Kidney (tissue), 14 donors: ENCODE results near the gene WIZ. TPM values are rescaled to one million over a fixed set of nuclear protein-coding genes. Genes with fewer than 3 reads are reported as not detected.

Experiments
- DNase-seq, 5 donors: peaks; one replicate each; pipeline ENCODE4 v3.0.0-alpha.2; 2013 to 2020
- FAIRE-seq: peaks from 2 replicates; lab custom pipeline; 2012; peaks lifted over from hg19 to GRCh38; lab: Jason Lieb, UNC
- H3K27ac ChIP-seq, 2 donors: one replicate each; pipeline ENCODE4 v1.7.0; 2013; ENCODE audit warnings: low read depth in 2 of 2, low read length in 2 of 2, inconsistent platforms in 1 of 2
- H3K27me3 ChIP-seq: one replicate; pipeline ENCODE4 v1.7.1; 2013; ENCODE audit warnings: low read length, inconsistent platforms; ENCODE audit not compliant: control insufficient read depth, insufficient read depth
- H3K36me3 ChIP-seq, 3 donors: one replicate each; pipeline versions ENCODE4 v1.7.0 to v1.7.1; 2013; ENCODE audit warnings: low read length in 3 of 3, control low read depth in 1 of 3, inconsistent platforms in 1 of 3; ENCODE audit not compliant: insufficient read depth in 3 of 3, control insufficient read depth in 2 of 3
- H3K4me1 ChIP-seq, 3 donors: one replicate each; pipeline versions ENCODE4 v1.7.0 to v1.7.1; 2013; ENCODE audit warnings: low read length in 3 of 3, inconsistent platforms in 1 of 3, low read depth in 1 of 3; ENCODE audit not compliant: control insufficient read depth in 2 of 3, insufficient read depth in 2 of 3
- H3K4me3 ChIP-seq, 3 donors: one replicate each; pipeline versions ENCODE4 v1.7.0 to v1.8.1; 2013; ENCODE audit warnings: low read length in 3 of 3, control low read depth in 1 of 3, inconsistent platforms in 1 of 3
- H3K9ac ChIP-seq, 3 donors: one replicate each; pipeline versions ENCODE4 v1.7.0 to v1.7.1; 2013; ENCODE audit warnings: low read length in 3 of 3, control low read depth in 1 of 3, inconsistent platforms in 1 of 3
- H3K9me3 ChIP-seq, 3 donors: one replicate each; pipeline versions ENCODE4 v1.7.0 to v1.7.1; 2013; ENCODE audit warnings: low read length in 3 of 3, control low read depth in 1 of 3, inconsistent platforms in 1 of 3; ENCODE audit not compliant: control insufficient read depth in 2 of 3, insufficient read depth in 1 of 3
- CTCF ChIP-seq: IDR thresholded peaks from 3 replicates; pipeline ENCODE4 v1.5.1; 2012; ENCODE audit warnings: mild to moderate bottlenecking, moderate library complexity, borderline replicate concordance; ENCODE audit not compliant: insufficient read depth; ENCODE audit errors: extremely low read depth
- intact Hi-C: fragments of 100-400 bp; cut with DNase I; formaldehyde crosslinking; loops from one replicate; pipeline ENCODE4 v1.11.1; 2022
- polyA plus RNA-seq: library from polyadenylated mRNA; stranded (reverse); fragments of 350-450 nt; fragmentation: Illumina TruSeq; extraction: RNeasy Lipid Tissue Mini Kit (QIAGEN cat#74804); gene quantifications from one replicate; pipeline ENCODE4 v1.2.3, GENCODE V29; 2014; ENCODE audit warnings: low read depth, low replicate concordance; ENCODE audit not compliant: insufficient read depth
- total RNA-seq: library from RNA; stranded (reverse); fragmentation: NEBNext Ultra II Directional; extraction: Animal tissue kit (Norgen Biotek cat#: 25700); gene quantifications from one replicate; pipeline ENCODE4 v1.2.1, GENCODE V29; 2021
- donor health status: control.
- donor health status: control.
- donor health status: control.
- donor health status: control.
- donor health status: control.
- donor health status: DM: yes; HTN: yes; CAD: no.
- donor health status: Normal renal cell carcinoma (clear cell type).

The WIZ gene
- total and polyA plus RNA-seq, 2 donors from 2014 or later = 15.4 to 37.1 TPM

DNA sequence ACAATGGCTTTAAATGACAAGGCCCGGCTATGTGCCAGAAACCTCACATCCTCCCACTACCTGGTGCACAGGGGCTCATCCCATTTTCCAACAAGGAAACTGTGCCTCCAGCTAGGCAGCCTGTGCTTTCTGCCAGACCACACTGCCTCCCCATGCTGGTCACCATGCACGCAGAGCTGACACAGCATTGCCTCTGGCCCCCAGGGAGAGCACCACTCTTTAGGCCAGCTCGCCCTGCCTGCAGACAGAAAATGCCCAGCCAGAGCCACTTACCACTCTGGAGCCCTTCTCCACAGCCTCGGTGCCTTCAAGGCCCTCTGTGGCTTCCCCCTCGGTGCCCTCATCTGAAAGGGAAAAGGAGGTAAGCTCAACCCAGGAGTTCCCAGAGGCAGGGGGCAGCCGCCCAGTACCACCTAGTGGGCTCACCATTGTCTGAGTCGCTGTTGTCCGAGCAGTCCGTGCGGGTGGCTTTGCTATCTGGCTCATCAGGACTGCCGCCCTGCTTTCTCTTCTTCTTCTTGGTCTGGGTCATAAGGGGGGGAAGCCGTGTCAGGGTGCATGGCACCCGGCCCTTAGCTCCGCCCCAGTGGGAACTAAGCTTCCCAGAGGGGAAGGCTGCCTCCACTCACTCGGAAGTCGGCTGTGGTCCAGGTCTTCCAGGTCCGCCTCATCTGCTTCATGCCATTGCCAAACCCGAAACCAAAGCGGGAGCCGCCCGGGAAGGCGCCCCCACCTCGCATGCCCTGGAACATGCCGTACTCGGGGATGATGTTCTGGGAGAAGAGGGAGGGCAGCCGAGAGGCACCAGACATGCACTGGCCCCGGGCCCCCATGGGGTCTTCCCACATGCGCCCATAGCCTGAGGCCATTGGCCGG, 49.0 kb downstream of the WIZ start:
- no peak for TF ChIP-seq CTCF
- FAIRE-seq = no peak

GRCh38 chr19:15399635-15400034, 50.1 kb downstream of the WIZ start:
- peaks cover 9 to 66% (median 38%) of the 10 kb centered on the region in 3 donors for H3K36me3 ChIP-seq
- no peak overlapping the region for H3K9ac ChIP-seq
- intact Hi-C loops = no loop called here
- no peak for FAIRE-seq
- no peaks in the 10 kb centered on the region for H3K9me3 ChIP-seq
- no peak for DNase-seq
- no peak overlapping the region for H3K4me3 ChIP-seq
- TF ChIP-seq CTCF = no peak
- peaks cover 0 to 10% (median 9%) of the 10 kb centered on the region in 3 donors for H3K4me1 ChIP-seq
- no peak overlapping the region for H3K27ac ChIP-seq
- H3K27me3 ChIP-seq = no peaks in the 10 kb centered on the region

More for the DNA sequence above, 49.0 kb downstream of the WIZ start:
- Histone ChIP-seq H3K9me3 (no peaks in the 10 kb centered on the region), H3K4me1 (peaks cover 0 to 15% (median 15%) of the 10 kb centered on the region in 3 donors), H3K4me3 (no peak overlapping the region), H3K36me3 (peaks cover 9 to 66% (median 40%) of the 10 kb centered on the region in 3 donors), H3K27me3 (no peaks in the 10 kb centered on the region), H3K9ac (no peak overlapping the region), H3K27ac (no peak overlapping the region)
- DNase-seq = no peak
- intact Hi-C loops = no loop called here

DNA sequence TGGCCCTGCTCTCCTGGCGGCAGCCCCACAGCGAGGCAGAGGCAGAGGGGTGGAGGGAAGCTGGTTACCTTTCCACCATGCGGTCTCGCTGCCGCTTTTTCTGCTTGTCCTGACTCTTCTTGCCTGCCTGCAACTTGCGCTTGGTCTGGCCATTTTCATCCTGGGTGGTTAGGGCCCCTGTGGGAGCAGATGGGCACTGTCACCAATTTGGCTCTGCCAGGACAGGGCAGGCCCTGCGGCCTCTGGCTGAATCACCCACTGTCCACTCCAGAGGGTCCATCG, 50.6 kb downstream of the WIZ start:
- H3K9me3 ChIP-seq = no peaks in the 10 kb centered on the region
- H3K36me3 ChIP-seq = peaks cover 9 to 66% (median 41%) of the 10 kb centered on the region in 3 donors
- H3K4me3 ChIP-seq = no peak overlapping the region
- FAIRE-seq (no peak), DNase-seq (no peak)
- no peak overlapping the region for H3K27ac ChIP-seq
- intact Hi-C loops = no loop called here
- H3K4me1 ChIP-seq = peaks cover 0 to 7% (median 5%) of the 10 kb centered on the region in 3 donors
- no peak for TF ChIP-seq CTCF
- no peak overlapping the region for H3K9ac ChIP-seq
- no peaks in the 10 kb centered on the region for H3K27me3 ChIP-seq
